ENCODE results near the gene P2RY6.
"Not testable (repeated sequence)": the region's sequence is repeated elsewhere in the genome, so short reads cannot be mapped to it uniquely, and the experiment has no call there.

P2RY6 gene

GRCh38 chr11:73271936-73272679 is at the start of gene P2RY6:
Gene P2RY6, plus strand, starts transcription at chr11:73272338. Its CDS starts 24,181 bp downstream, at chr11:73296519.
- no peak for DNase-seq

GRCh38 chr11:73223998-73224730 is 48.0 kb upstream of the P2RY6 start:
- no peak for DNase-seq

- no peak for DNase-seq
Measured at GRCh38 chr11:73225001-73225686, 47.0 kb upstream of the P2RY6 start.

GRCh38 chr11:73225851-73226250 is 46.3 kb upstream of the P2RY6 start:
- no peak for DNase-seq

- DNase-seq = no peak
Measured at GRCh38 chr11:73226297-73227006, 45.7 kb upstream of the P2RY6 start.

- peak; percentile 60 for DNase-seq
Measured at GRCh38 chr11:73227571-73228211, 44.4 kb upstream of the P2RY6 start.

- no peak for DNase-seq
Measured at GRCh38 chr11:73228268-73229134, 43.6 kb upstream of the P2RY6 start.

- DNase-seq = no peak
Measured at GRCh38 chr11:73229321-73229895, 42.7 kb upstream of the P2RY6 start.

- DNase-seq = no peak
Measured at GRCh38 chr11:73229896-73230875, 42.0 kb upstream of the P2RY6 start.

- DNase-seq = no peak
Measured at GRCh38 chr11:73230931-73231330, 41.2 kb upstream of the P2RY6 start.

- DNase-seq = not testable (repeated sequence)
Measured at GRCh38 chr11:73232487-73232886, 39.7 kb upstream of the P2RY6 start.

GRCh38 chr11:73233211-73233610 is 38.9 kb upstream of the P2RY6 start:
- no peak for DNase-seq

- DNase-seq = no peak
Measured at GRCh38 chr11:73233692-73234470, 38.3 kb upstream of the P2RY6 start.

- DNase-seq = no peak
Measured at GRCh38 chr11:73234471-73235181, 37.5 kb upstream of the P2RY6 start.

- no peak for DNase-seq
Measured at GRCh38 chr11:73235236-73235786, 36.8 kb upstream of the P2RY6 start.

GRCh38 chr11:73236205-73236765 is 35.9 kb upstream of the P2RY6 start:
- DNase-seq = no peak

GRCh38 chr11:73236854-73237253 is 35.3 kb upstream of the P2RY6 start:
- DNase-seq = no peak

Measured in DMS79 (cell line).